GM18951 (cell line): Measurements from ENCODE around the gene CHRNA1.

Source experiments
- POLR2A ChIP-seq: IDR thresholded peaks from 4 replicates; pipeline ENCODE4 v1.6.1; 2011; ENCODE audit warnings: mild to moderate bottlenecking; ENCODE audit not compliant: insufficient read length, insufficient read depth; ENCODE audit errors: extremely low read depth
- in situ Hi-C: fragments of 300-500 bp; cut with MboI; formaldehyde crosslinking; loops from one replicate; pipeline ENCODE4 v1.12.0; 2022; ENCODE audit warnings: low sequenced_read_pairs, mixed read lengths, inconsistent platforms; ENCODE audit not compliant: unreplicated experiment

The CHRNA1 gene

DNA sequence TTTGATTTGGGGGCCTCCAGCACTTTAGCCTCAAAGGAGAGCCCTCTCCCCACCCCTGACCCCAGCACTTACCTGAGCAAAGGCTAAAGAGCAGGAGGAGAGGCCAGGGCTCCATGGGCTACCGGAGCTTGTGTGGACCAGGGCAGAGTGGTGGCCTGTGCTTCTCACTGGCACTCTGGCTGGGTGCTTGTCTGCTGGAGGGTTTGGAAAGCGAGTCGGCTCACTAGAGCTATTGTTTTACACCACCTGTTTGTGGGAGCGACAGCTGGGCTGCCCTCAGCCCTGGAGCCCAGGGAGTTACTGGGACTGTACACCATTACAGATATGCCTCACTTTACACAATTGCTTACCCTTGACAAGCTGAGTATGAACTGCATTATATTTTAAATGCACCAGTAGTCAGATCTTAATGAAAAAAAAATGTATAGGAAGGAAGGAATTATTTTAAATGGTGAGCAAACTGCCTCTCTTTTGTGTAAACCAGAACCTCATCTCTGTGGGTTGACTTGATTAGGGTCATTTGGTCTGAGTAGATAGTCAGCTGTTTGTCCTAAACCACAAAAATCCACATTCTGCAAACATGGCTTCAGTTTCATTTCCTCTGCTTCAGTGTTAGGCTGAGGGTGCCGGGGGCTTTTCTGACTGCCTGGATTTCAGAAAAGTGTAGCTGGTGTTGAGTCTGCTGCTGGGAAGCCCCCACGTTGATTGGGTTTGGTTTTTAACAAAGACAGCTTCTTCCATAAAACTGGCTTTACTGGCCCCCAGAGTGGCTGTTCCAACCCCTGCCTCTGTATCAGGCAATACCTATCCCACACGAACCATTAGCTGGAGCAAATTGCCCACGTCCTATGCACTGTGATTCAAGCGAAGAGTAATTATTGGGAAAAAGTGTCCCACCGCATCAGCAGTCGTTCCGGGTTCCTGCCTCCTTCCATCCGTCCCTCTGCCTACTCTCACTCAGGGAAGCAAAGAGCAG, at the start of gene CHRNA1:
TSS of gene CHRNA1 (minus strand) at position 193 of the 976 bp plus-strand sequence. CDS start at position 115, 78 bp downstream.
- in situ Hi-C loops: loop anchor here (25.0 kb wide), 1 partner anchor 223 kb away; no protein-coding TSS in a partner anchor

DNA sequence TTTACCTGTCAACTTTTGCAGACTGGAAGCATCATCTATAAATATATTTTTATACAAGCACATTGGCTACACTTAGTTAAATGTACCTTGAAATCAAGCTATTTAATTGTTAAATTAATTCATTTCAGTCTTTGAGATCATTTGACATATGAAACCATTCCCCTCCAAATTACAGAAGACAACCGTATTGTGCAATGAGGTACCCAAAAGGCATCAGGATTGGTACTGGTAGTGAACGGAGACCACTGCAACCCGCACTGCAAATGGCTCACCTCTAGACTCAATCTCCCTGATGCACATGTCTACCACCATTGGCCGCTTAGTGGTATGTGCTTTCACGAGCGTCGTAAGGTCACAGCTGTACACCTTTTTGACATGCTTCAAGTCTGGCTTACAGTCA, 47.8 kb upstream of the CHRNA1 start:
- in situ Hi-C loops: no loop called here
- no peak for TF ChIP-seq POLR2A

More for the DNA sequence above, at the start of gene CHRNA1:
- no peak for TF ChIP-seq POLR2A

DNA sequence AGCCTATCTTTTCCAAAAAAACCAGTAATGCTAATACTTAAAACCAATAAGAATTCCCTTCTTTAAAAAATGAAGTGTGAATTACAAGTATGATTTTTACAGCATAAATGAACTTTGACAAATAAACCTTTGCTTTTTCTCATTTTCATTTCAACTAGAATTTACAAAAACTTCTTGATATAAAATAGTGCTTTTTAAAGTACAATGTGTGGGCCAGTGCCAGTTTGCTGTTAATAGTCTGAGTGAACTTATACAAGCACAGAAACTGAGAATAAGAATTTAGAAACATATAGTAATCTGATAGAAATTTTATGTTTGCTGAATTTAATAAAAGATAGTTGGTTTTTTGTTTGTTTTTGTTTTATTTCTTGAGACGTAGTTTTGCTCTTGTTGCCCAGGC, 43.7 kb upstream of the CHRNA1 start:
- no peak for TF ChIP-seq POLR2A
- in situ Hi-C loops: no loop called here

DNA sequence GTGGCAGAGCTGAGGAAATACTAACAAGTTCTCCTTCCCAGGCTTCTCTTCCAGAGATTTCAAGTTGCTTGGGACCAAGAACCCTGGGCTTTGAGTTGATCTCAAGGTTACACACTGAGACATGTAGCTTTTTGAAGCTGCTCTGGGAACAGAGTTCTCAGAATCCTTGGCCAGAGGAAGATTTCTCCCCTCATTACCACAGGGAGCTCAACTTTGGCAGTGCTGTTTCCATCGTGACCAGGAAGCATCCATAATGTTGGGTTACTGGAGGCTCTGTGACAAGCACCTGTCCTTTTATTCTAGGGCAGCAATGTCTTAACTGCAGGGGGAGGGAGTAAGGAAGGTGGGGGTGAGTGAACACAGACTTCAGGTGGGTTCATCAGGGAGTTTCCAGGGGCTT, 41.5 kb upstream of the CHRNA1 start:
- in situ Hi-C loops: no loop called here
- TF ChIP-seq POLR2A: no peak

DNA sequence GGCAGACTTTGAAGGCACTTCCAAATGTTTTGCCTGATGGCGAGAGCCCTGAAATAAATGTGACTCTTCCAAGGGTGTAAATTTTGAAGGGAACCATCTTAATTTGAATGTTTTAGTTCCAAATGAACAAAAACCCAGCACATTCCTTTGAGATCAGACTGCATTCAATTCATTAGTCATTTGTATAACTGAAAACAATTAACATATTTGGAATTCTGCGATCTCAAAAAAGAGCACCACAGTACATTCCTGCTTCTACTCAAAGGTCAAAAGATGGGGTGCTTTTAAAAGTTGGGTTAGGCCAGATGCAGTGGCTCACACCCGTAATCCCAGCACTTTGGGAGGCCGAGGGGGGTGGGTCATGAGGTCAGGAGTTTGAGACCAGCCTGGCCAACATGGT, 38.2 kb upstream of the CHRNA1 start:
- no peak for TF ChIP-seq POLR2A
- in situ Hi-C loops: no loop called here

DNA sequence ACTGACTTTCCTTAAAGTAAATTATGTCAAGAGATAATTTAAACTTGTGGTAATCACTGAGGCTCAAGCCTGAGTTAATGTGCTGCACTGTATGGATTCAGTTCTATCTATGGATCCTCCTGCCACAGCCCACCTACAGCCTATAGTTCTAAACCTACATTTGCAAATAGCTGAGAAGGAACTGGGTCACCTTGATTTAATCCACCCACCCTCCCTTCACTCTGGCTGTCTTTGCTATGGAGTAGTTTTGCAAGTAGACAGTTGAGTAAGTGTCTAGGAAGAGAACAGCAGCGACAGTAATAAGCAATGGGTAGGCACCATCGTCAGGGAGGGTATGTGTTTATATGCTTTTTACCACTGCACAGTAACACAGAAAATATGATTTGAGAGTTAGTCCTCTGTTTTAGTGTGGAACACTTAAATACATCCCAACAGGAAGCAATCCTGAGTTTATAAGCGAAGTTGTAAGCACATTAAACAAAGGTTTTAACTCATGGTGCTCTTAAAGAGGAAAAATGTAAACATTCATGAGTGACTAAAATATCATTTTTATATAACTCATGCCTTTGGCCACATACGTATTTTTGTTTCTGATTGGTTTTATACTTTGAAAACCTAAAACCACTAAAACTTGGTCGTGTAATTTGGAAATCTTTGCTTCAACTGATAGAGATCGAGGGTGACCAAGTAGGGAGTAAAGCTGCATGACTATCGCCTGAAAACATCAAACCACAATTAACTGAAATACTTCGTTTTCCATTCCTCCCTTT, 36.3 kb upstream of the CHRNA1 start:
- no peak for TF ChIP-seq POLR2A
- in situ Hi-C loops: no loop called here

DNA sequence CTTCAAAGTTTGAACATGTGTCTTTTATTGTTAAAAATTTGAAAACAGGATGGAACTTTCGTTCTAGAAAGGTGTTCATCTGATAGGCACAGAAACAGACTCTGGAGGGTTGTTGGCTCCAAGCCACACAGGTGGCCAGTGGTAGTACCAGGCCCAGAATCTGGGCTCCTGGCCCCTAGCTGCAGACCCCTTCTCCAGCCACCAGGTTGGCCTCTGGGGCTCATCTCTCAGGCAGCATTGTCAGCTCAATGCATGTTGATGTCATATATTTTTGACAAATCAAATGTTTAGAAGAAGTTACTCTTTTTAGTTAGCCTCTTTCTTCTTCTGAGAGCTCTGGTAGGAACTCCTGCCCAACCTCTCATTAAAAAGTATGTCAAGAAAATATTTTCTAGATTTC, 34.5 kb upstream of the CHRNA1 start:
- in situ Hi-C loops: no loop called here
- no peak for TF ChIP-seq POLR2A

DNA sequence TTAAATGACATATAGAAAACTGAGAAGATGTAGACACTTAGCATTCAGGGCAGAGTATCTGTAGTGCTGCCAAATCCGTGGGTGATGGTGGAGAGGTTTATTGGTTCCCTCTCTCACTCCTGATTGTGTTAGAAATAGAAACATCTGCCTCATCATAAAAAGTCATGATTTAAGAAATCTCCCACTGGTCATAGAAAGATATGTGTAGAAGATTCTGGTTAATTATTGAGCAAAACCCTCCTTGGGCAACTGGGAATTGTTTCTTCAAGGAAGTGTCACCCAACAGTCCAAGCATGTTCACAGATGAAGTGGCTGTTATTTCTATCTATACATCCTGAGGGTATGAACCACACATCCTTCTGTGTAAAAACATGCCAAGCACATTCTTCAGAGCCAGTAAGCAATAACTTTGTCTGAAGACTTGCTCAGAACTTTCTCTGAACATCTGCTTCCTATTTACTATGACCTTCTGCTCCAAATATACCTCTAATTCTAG, 33.6 kb upstream of the CHRNA1 start:
- TF ChIP-seq POLR2A: no peak
- in situ Hi-C loops: no loop called here

DNA sequence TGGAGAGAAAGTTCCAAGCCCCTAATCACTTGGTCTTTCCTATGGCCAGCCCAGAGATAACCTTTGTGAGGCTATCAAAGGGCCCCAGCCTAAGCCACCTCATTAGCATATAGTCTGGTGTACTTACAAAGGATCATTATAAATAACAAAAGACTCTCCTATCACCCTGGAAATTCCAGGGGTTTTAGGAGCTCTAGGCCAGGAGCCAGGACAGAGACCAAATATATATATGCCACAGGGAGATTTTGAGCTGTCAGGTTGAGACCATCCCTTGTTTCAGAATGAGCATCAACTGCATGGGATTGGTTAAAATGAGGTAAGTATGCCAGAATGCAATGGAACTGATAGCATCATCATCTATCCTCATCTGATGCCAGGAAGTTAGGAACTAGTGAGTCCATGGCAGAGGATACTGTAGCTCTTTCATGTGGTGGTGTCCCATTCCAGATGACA, 32.1 kb upstream of the CHRNA1 start:
- no peak for TF ChIP-seq POLR2A
- in situ Hi-C loops: no loop called here

DNA sequence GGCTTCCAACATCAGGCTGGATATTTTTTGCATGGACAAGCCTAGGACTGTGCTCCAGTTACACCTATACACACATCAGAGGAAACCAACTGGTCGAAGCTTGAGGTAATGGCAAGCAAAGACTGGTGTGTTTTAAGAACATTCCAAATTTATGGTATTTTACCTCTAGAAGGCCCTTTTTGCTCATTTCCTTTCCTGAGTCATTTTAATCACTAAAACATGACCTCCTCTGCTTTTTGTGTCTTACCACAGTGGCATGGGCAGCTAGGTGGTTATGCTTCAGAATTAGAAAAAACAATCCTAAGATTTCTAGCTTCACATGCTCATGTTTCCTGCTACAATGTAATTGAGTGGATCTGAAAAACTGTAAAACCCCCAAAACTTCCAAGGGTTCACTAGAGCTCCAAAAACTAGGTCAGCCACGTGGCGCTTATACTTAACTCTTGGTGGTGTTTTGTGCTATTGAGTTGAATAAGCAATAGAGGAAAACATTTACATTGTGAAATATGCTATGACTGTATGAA, 30.6 kb upstream of the CHRNA1 start:
- in situ Hi-C loops: no loop called here
- TF ChIP-seq POLR2A: no peak

DNA sequence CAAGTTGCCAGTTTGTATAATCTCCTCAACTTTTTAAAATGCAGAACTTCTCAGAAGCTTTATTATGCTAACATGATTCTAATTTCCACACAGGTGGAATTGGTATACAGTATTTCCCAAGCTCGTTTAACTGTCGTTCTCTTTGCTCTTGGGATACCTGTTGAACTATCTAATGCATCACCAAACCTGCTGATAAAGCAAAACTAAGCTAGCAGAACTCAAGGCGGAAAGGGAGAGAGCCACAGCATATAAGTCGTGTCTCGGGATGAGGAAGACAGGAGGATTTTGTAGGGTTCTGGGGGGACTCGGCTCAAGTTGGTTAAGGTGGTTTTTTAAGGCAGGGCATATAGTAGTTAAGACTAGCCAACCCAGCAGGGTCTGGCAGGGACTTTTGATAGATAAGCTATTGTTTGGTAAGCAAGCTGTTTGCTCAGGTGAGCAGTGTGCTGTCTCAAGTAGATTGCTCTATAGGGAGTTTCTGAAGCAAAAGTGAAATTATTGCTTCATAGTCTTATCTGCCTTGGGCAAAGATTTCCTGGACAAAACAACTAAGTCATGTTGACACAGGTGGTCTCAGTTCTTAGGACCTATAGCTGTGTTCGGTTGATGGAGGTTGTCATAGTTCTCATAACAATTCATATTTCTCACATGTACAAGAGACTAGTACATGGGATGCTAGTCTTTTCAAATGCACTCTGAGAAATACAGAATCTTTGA, 28.2 kb upstream of the CHRNA1 start:
- in situ Hi-C loops: no loop called here
- no peak for TF ChIP-seq POLR2A

DNA sequence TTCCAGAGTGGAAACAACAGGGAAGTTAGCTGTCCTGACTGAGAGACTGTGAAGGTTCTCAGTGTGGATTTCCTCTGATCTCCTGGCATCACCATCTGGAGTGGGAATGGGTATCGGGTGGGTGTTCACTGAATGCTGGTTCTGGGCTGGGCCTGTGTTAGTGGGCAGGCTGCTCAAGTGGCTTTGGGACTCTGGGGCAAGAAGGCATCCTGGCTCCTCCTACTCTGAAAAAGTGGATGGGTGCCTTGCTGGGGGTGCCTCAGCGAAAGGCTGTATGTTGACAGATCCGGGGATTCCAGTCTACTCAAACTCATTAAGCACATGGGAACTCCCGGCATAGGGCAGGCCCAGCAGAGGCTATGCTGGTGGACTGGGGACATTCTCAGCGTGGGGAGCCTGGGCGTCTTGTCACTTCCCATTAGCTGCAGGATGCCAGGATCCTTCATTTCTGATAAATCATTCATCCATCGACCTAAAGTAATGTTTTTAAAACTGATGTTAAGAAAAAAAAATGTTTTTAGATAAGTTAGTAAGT, 27.5 kb upstream of the CHRNA1 start:
- TF ChIP-seq POLR2A: no peak
- in situ Hi-C loops: no loop called here

DNA sequence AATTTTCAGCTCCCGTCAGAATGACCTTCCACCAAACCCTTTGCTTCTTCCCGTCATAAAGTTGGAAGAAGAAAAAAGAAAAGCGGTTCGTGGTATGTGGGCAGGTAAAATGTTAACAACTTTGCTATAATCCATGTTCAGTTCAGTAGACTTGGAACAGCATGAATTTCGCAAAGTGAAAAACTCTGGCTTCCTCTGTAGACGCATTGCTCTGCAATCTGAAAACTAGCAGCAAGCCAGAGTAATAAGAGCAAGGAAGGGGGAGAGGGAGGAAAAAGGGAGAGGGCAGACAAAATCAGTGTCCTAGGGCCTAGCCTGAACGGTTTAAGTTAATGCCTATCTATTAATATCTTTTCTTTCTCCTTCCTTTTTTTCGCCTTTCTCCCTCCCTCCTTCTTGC, 26.7 kb upstream of the CHRNA1 start:
- in situ Hi-C loops: no loop called here
- TF ChIP-seq POLR2A: no peak

DNA sequence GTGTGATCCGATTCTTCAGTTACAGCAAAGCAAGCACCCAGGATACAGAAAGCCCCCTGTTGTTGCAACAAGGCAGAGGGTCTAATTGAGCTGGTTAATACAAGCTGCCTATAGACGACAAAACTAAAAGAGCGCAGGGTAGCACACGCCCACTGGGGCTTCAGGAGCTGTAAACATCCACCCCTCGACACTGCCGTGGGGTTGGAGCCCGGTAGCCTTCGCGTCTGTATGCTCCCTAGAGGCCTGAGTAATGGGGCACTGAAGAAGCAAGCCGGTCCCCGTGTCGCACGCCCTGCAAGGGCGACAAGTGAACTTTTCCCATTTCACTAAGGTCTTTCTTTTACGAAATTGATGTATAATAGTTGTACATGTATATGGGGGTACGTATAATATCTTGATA, 24.7 kb upstream of the CHRNA1 start:
- TF ChIP-seq POLR2A: no peak
- in situ Hi-C loops: no loop called here
